OCI-LY1 (cell line): Measurements from ENCODE around the gene KRAS.

Experiments
- EZH2 ChIP-seq: fragments of 200-600 bp; sonication (generic), shearing (Covaris generic); IDR thresholded peaks from 2 replicates; pipeline ENCODE4 v1.8.0; 2017; ENCODE audit warnings: borderline replicate concordance, mixed run types, mild to moderate bottlenecking, antibody characterized with exemption, low read length, moderate library complexity, mixed read lengths
- TF ChIP-seq, protein P1 (sequence below): fragments of 200-600 bp; sonication (generic), shearing (Covaris generic); IDR thresholded peaks from 2 replicates; pipeline ENCODE4 v1.5.1; 2017; ENCODE audit warnings: mild to moderate bottlenecking, antibody characterized with exemption, low read length, moderate library complexity, mixed read lengths

DNA sequence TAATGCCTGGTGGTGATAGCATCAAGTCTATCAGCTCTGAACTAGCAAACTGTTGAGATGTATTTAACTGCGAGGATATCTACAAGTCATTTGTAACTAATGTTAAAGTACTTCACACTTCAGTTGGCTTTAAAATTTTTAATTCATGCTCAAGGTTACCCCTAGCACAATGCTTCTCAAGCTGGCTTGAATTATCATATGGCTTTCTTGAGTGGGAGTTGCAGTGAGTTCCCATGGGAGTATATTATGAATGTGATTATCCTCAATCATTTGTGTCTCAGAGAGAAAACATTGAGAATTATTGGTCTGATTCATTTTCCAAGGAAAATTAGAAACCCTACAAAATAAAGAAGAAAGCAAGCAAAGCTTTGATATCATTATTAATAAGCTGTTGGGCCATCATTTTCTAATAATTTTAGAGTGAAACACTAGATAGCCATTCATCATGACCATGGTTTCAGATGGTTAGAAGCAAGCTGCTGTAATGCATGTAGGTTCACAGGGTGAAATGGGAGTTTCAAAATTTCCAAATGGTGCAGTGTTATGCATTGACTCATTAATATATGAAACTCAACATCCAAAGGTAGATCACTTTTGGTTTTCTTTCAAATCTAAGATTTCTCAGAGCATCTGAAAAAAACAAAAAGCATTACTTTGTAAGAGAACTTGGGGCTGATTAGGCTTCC, 11.8 kb upstream of the KRAS start:
- TF ChIP-seq, protein P1, sequence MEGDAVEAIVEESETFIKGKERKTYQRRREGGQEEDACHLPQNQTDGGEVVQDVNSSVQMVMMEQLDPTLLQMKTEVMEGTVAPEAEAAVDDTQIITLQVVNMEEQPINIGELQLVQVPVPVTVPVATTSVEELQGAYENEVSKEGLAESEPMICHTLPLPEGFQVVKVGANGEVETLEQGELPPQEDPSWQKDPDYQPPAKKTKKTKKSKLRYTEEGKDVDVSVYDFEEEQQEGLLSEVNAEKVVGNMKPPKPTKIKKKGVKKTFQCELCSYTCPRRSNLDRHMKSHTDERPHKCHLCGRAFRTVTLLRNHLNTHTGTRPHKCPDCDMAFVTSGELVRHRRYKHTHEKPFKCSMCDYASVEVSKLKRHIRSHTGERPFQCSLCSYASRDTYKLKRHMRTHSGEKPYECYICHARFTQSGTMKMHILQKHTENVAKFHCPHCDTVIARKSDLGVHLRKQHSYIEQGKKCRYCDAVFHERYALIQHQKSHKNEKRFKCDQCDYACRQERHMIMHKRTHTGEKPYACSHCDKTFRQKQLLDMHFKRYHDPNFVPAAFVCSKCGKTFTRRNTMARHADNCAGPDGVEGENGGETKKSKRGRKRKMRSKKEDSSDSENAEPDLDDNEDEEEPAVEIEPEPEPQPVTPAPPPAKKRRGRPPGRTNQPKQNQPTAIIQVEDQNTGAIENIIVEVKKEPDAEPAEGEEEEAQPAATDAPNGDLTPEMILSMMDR, result no peak
- TF ChIP-seq EZH2, result no peak
